NT2/D1 (cell line): ENCODE results near the gene SCD5.

Source experiments
- SUZ12 ChIP-seq: IDR thresholded peaks from 2 replicates; pipeline ENCODE4 v1.6.1; 2011; ENCODE audit not compliant: insufficient read length, insufficient read depth; ENCODE audit errors: extremely low read depth
- YY1 ChIP-seq: IDR thresholded peaks from 2 replicates; pipeline ENCODE4 v1.6.1; 2011; ENCODE audit not compliant: insufficient read length, insufficient read depth

GRCh38 chr4:82643994-82644733, 154.4 kb downstream of the SCD5 start:
- no peak for TF ChIP-seq YY1
- no peak for TF ChIP-seq SUZ12
